Activated naive CD4-positive, alpha-beta T cell treated with anti-CD3 and anti-CD28 coated beads, Interleukin-2, amount 50 U/mL, for 24 hours (primary cell): ENCODE results near the gene DDX39B.

Source experiments
- H3K27ac Mint-ChIP-seq: one replicate; pipeline ENCODE4 v1.8.0; 2021; ENCODE audit warnings: mild to moderate bottlenecking, mixed read lengths
- H3K27me3 Mint-ChIP-seq: one replicate; pipeline ENCODE4 v1.8.0; 2021; ENCODE audit warnings: mixed read lengths
- H3K36me3 Mint-ChIP-seq: one replicate; pipeline ENCODE4 v1.8.0; 2021; ENCODE audit warnings: mixed read lengths
- H3K4me1 Mint-ChIP-seq: one replicate; pipeline ENCODE4 v1.8.0; 2021; ENCODE audit warnings: mixed read lengths
- H3K4me3 Mint-ChIP-seq: one replicate; pipeline ENCODE4 v1.8.0; 2021; ENCODE audit warnings: mild to moderate bottlenecking, mixed read lengths
- H3K9me3 Mint-ChIP-seq: one replicate; pipeline ENCODE4 v1.8.0; 2021; ENCODE audit warnings: mixed read lengths

Gene DDX39B

DNA sequence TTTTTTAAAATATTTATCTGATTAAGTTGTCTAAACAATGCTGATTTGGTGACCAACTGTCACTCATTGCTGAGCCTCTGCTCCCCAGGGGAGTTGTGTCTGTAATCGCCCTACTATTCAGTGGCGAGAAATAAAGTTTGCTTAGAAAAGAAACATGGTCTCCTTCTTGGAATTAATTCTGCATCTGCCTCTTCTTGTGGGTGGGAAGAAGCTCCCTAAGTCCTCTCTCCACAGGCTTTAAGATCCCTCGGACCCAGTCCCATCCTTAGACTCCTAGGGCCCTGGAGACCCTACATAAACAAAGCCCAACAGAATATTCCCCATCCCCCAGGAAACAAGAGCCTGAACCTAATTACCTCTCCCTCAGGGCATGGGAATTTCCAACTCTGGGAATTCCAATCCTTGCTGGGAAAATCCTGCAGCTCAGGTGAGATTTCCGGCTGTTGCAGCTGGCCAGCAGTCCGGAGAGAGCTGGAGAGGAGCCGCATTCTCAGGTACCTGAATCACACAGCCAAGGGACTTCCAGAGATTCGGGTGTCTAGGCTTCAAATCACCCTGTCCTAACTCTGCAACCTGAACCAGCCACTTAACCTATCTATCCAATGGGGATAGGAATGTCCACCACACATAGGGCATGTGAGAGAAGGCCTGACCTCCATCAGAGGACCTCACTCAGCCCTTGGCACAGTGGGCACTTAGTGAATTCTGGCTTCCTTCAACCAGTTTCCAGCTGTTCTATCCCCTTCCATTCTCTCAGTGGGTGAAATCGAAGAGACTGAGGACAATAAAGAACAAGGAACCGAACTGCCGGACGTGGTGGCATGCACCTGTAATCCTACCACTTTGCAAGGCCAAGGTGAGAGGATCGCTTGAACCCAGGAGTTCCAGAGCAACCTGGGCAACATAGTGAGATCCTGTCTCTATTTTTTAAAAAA, 36.6 kb upstream of the DDX39B start:
- Mint-ChIP-seq H3K9me3 (no peaks in the 10 kb centered on the region), H3K4me3 (peak overlapping the region; percentile 93), H3K4me1 (peaks cover 78% of the 10 kb centered on the region), H3K36me3 (peaks cover 40% of the 10 kb centered on the region), H3K27me3 (no peaks in the 10 kb centered on the region), H3K27ac (peak overlapping the region; percentile 83)

GRCh38 chr6:31577579-31577966, 35.8 kb upstream of the DDX39B start:
- Mint-ChIP-seq H3K9me3 (no peaks in the 10 kb centered on the region), H3K4me3 (peak overlapping the region; percentile 99), H3K4me1 (peaks cover 79% of the 10 kb centered on the region), H3K27me3 (no peaks in the 10 kb centered on the region), H3K36me3 (peaks cover 41% of the 10 kb centered on the region), H3K27ac (no peak overlapping the region)

DNA sequence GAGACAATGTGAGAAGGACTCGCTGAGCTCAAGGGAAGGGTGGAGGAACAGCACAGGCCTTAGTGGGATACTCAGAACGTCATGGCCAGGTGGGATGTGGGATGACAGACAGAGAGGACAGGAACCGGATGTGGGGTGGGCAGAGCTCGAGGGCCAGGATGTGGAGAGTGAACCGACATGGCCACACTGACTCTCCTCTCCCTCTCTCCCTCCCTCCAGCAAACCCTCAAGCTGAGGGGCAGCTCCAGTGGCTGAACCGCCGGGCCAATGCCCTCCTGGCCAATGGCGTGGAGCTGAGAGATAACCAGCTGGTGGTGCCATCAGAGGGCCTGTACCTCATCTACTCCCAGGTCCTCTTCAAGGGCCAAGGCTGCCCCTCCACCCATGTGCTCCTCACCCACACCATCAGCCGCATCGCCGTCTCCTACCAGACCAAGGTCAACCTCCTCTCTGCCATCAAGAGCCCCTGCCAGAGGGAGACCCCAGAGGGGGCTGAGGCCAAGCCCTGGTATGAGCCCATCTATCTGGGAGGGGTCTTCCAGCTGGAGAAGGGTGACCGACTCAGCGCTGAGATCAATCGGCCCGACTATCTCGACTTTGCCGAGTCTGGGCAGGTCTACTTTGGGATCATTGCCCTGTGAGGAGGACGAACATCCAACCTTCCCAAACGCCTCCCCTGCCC, 35.2 kb upstream of the DDX39B start:
- Mint-ChIP-seq H3K36me3 (peaks cover 44% of the 10 kb centered on the region), H3K4me3 (peak overlapping the region; percentile 99), H3K4me1 (peaks cover 79% of the 10 kb centered on the region), H3K27ac (peak overlapping the region; percentile 99), H3K27me3 (no peaks in the 10 kb centered on the region), H3K9me3 (no peaks in the 10 kb centered on the region)

- Mint-ChIP-seq H3K27ac (peak overlapping the region; percentile 99), H3K36me3 (peaks cover 39% of the 10 kb centered on the region), H3K4me1 (peaks cover 84% of the 10 kb centered on the region), H3K9me3 (no peaks in the 10 kb centered on the region), H3K27me3 (no peaks in the 10 kb centered on the region), H3K4me3 (peak overlapping the region; percentile 99)
Measured at GRCh38 chr6:31575952-31576685, 34.3 kb upstream of the DDX39B start.

GRCh38 chr6:31575335-31575901, 33.6 kb upstream of the DDX39B start, which contains the start of gene TNF:
Gene TNF, plus strand, starts transcription at chr6:31575565. Its CDS starts 177 bp downstream, at chr6:31575742.
- peaks cover 35% of the 10 kb centered on the region for H3K36me3 Mint-ChIP-seq
- no peaks in the 10 kb centered on the region for H3K27me3 Mint-ChIP-seq
- H3K4me1 Mint-ChIP-seq = peaks cover 86% of the 10 kb centered on the region
- H3K27ac Mint-ChIP-seq = peak within 1 kb of the TSS; percentile 99
- peak within 1 kb of the TSS; percentile 99 for H3K4me3 Mint-ChIP-seq
- H3K9me3 Mint-ChIP-seq = no peaks in the 10 kb centered on the region

- Mint-ChIP-seq H3K4me1 (peaks cover 87% of the 10 kb centered on the region), H3K9me3 (no peaks in the 10 kb centered on the region), H3K36me3 (peaks cover 33% of the 10 kb centered on the region), H3K27me3 (no peaks in the 10 kb centered on the region), H3K4me3 (peak overlapping the region; percentile 99), H3K27ac (peak overlapping the region; percentile 99)
Measured at GRCh38 chr6:31574106-31575061, 32.6 kb upstream of the DDX39B start.

DNA sequence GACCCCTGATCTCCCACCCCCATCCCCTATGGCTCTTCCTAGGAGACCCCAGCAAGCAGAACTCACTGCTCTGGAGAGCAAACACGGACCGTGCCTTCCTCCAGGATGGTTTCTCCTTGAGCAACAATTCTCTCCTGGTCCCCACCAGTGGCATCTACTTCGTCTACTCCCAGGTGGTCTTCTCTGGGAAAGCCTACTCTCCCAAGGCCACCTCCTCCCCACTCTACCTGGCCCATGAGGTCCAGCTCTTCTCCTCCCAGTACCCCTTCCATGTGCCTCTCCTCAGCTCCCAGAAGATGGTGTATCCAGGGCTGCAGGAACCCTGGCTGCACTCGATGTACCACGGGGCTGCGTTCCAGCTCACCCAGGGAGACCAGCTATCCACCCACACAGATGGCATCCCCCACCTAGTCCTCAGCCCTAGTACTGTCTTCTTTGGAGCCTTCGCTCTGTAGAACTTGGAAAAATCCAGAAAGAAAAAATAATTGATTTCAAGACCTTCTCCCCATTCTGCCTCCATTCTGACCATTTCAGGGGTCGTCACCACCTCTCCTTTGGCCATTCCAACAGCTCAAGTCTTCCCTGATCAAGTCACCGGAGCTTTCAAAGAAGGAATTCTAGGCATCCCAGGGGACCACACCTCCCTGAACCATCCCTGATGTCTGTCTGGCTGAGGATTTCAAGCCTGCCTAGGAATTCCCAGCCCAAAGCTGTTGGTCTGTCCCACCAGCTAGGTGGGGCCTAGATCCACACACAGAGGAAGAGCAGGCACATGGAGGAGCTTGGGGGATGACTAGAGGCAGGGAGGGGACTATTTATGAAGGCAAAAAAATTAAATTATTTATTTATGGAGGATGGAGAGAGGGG, 31.7 kb upstream of the DDX39B start:
- no peaks in the 10 kb centered on the region for H3K9me3 Mint-ChIP-seq
- H3K4me3 Mint-ChIP-seq = peak overlapping the region; percentile 99
- H3K4me1 Mint-ChIP-seq = peaks cover 87% of the 10 kb centered on the region
- peak overlapping the region; percentile 99 for H3K27ac Mint-ChIP-seq
- peaks cover 29% of the 10 kb centered on the region for H3K36me3 Mint-ChIP-seq
- H3K27me3 Mint-ChIP-seq = no peaks in the 10 kb centered on the region

- peaks cover 95% of the 10 kb centered on the region for H3K4me1 Mint-ChIP-seq
Measured at GRCh38 chr6:31572041-31572911, 30.5 kb upstream of the DDX39B start, which contains the start of gene LTA. Gene LTA, plus strand, starts transcription at chr6:31572289. Its CDS starts 454 bp downstream, at chr6:31572743.

GRCh38 chr6:31569861-31570536, 28.2 kb upstream of the DDX39B start:
- H3K4me1 Mint-ChIP-seq = peaks cover 81% of the 10 kb centered on the region
- no peaks in the 10 kb centered on the region for H3K27me3 Mint-ChIP-seq
- H3K9me3 Mint-ChIP-seq = no peaks in the 10 kb centered on the region
- H3K4me3 Mint-ChIP-seq = peak overlapping the region; percentile 99
- H3K27ac Mint-ChIP-seq = peak overlapping the region; percentile 64
- H3K36me3 Mint-ChIP-seq = peaks cover 19% of the 10 kb centered on the region

More at GRCh38 chr6:31572041-31572911, 30.5 kb upstream of the DDX39B start, which contains the start of gene LTA:
- peak within 1 kb of the TSS; percentile 99 for H3K27ac Mint-ChIP-seq
- H3K27me3 Mint-ChIP-seq = no peaks in the 10 kb centered on the region
- H3K9me3 Mint-ChIP-seq = no peaks in the 10 kb centered on the region
- H3K36me3 Mint-ChIP-seq = peaks cover 30% of the 10 kb centered on the region
- peak within 1 kb of the TSS; percentile 99 for H3K4me3 Mint-ChIP-seq

DNA sequence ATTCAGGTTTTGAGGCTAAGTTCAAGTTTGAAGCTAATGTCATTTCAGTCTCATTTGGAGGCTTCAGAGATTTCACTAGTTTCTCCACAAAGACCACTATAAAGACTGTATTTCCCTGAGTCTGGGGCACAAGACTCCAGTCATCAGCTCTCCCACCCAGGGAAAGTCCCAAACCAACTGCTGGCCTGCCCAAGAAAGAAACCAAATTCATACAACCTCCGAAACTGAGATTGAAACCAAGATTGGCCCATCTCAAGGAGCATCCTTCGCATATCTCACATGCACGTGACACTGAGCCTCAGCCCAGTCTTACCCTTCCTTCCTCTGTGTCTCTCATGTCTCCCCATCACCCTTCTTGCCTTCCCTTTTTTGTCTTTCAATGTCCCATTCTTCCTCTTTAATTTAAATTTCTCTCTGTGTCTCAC, 26.7 kb upstream of the DDX39B start:
- Mint-ChIP-seq H3K9me3 (no peaks in the 10 kb centered on the region), H3K27ac (peak overlapping the region; percentile 93), H3K36me3 (peaks cover 23% of the 10 kb centered on the region), H3K4me1 (peaks cover 76% of the 10 kb centered on the region), H3K27me3 (no peaks in the 10 kb centered on the region), H3K4me3 (peak overlapping the region; percentile 82)

GRCh38 chr6:31567531-31568370, 25.9 kb upstream of the DDX39B start:
- Mint-ChIP-seq H3K27me3 (no peaks in the 10 kb centered on the region), H3K36me3 (peaks cover 25% of the 10 kb centered on the region), H3K27ac (peak overlapping the region; percentile 93), H3K9me3 (no peaks in the 10 kb centered on the region), H3K4me3 (peak overlapping the region; percentile 82), H3K4me1 (peaks cover 77% of the 10 kb centered on the region)
